ENCODE data around the gene PMPCA. TPM values are rescaled to one million over a fixed set of nuclear protein-coding genes. Genes with fewer than 3 reads are reported as not detected.

PMPCA gene
- total and polyA plus RNA-seq, 12 donors, result 59.3 to 85.2 (median 75.4) TPM

- DNase-seq (no peak), ATAC-seq (no peak)
- H3K4me1 ChIP-seq, result peaks cover under 1 to 23% (median 16%) of the 10 kb centered on the region in 9 donors
- TF ChIP-seq CTCF (IDR thresholded peaks at IDR 0.05), result no peak
- intact Hi-C loops (cut with DNase I), result no loop called here
- no peak overlapping the region for H3K4me3 ChIP-seq
- H3K9me3 ChIP-seq, result no peaks in the 10 kb centered on the region
- H3K27ac ChIP-seq, result no peak overlapping the region
- H3K36me3 ChIP-seq, result peaks cover 3 to 83% (median 49%) of the 10 kb centered on the region in 9 donors
- H3K27me3 ChIP-seq, result no peaks in the 10 kb centered on the region
- WGBS, 2 donors, result 95% methylated on average over 15 of the region's 15 CpGs
Measured at GRCh38 chr9:136443087-136443486, 32.6 kb downstream of the PMPCA start.

- ATAC-seq, result no peak
- no peaks in the 10 kb centered on the region for H3K27me3 ChIP-seq
- intact Hi-C loops (cut with DNase I), result no loop called here
- WGBS, 2 donors, result 94 to 96% methylated on average over 7 of the region's 7 CpGs
- no peak overlapping the region for H3K4me3 ChIP-seq
- DNase-seq, result no peak
- H3K9me3 ChIP-seq, result no peaks in the 10 kb centered on the region
- H3K4me1 ChIP-seq, result peaks cover 0 to 17% (median 10%) of the 10 kb centered on the region in 9 donors
- H3K36me3 ChIP-seq, result peaks cover 3 to 85% (median 50%) of the 10 kb centered on the region in 9 donors
- TF ChIP-seq CTCF (IDR thresholded peaks at IDR 0.05), result no peak
- no peak overlapping the region for H3K27ac ChIP-seq
Measured at GRCh38 chr9:136443687-136444086, 33.2 kb downstream of the PMPCA start.

- Histone ChIP-seq H3K4me3 (no peak overlapping the region), H3K27me3 (no peaks in the 10 kb centered on the region), H3K27ac (no peak overlapping the region), H3K4me1 (peaks cover 0 to 12% (median 7%) of the 10 kb centered on the region in 9 donors), H3K36me3 (peaks cover 3 to 89% (median 54%) of the 10 kb centered on the region in 9 donors), H3K9me3 (no peaks in the 10 kb centered on the region)
- intact Hi-C loops (cut with DNase I), result no loop called here
- DNase-seq, result no peak
- no peak for TF ChIP-seq CTCF (IDR thresholded peaks at IDR 0.05)
- no peak for ATAC-seq
- 93 to 96% methylated on average over 20 of the region's 20 CpGs for WGBS, 2 donors
Measured at GRCh38 chr9:136444102-136444501, 33.6 kb downstream of the PMPCA start.

- Histone ChIP-seq H3K9me3 (no peaks in the 10 kb centered on the region), H3K4me1 (peaks cover 0 to under 1% (median 0%) of the 10 kb centered on the region in 9 donors), H3K36me3 (peaks cover 3 to 97% (median 71%) of the 10 kb centered on the region in 9 donors), H3K27ac (no peak overlapping the region), H3K4me3 (no peak overlapping the region), H3K27me3 (no peaks in the 10 kb centered on the region)
- ATAC-seq, result no peak
- no peak for TF ChIP-seq CTCF (IDR thresholded peaks at IDR 0.05)
- no peak for DNase-seq
- intact Hi-C loops (cut with DNase I), result loop anchor here in 1 of 10 donors (1.0 kb wide), 1 partner anchor 57 kb away; no protein-coding TSS in a partner anchor
- 94% methylated on average over 7 of the region's 7 CpGs for WGBS, 2 donors
Measured at GRCh38 chr9:136445799-136446198, 35.3 kb downstream of the PMPCA start.

Measured in heart right ventricle (tissue), 16 donors.